GM21367 (cell line): Measurements from ENCODE around the gene ROBO3.
A peak's percentile ranks its signal among the peaks of the same experiment; 100 is the strongest.

ENCODE experiments used
- ATAC-seq: cut with Tn5 transposase; IDR thresholded peaks from one replicate; pipeline ENCODE4 v1.9.1; 2021; ENCODE audit not compliant: unreplicated experiment

Gene ROBO3

DNA sequence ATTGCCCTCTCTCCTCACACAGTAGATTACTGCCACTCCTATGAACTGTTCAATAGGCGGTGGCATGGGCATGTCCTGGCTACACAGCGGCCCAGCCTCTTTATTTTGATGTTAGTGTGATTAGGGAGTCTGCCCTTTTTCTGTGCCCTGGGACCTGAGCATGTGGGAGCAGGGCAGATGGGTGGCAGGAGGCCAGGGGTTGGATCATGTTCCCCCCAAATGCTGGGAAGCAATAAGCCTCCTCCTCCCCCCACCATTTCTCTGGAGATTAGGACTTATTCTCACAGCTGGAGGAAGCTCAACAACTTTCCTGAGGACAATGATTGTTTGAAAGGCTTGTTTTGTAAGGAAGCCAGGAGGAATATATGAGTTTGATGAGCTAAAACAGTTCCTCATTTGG, 54.7 kb downstream of the ROBO3 start:
- no peak for ATAC-seq

GRCh38 chr11:124920356-124920755, 55.1 kb downstream of the ROBO3 start:
- no peak for ATAC-seq

GRCh38 chr11:124920870-124921609, 55.8 kb downstream of the ROBO3 start:
- ATAC-seq = peak; percentile 66

DNA sequence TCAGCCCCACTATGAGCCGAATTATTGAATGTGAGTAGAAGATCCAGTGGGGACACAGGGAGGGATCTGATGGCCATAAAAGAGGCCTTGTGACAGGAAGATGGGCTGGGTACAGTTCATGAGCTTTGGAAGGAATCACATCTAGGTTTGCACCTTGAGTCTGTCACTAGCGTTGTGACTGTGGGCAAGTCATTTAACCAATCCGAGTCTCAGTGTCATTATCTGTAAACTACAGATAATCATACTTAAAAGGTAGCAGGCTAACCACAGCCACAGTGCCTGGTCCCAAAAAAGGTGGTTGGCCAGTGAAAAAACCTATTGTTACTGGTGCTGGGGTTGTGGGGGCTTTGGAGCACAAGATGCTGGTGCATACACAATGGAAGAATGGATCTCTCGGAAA, 57.6 kb downstream of the ROBO3 start:
- ATAC-seq = no peak

DNA sequence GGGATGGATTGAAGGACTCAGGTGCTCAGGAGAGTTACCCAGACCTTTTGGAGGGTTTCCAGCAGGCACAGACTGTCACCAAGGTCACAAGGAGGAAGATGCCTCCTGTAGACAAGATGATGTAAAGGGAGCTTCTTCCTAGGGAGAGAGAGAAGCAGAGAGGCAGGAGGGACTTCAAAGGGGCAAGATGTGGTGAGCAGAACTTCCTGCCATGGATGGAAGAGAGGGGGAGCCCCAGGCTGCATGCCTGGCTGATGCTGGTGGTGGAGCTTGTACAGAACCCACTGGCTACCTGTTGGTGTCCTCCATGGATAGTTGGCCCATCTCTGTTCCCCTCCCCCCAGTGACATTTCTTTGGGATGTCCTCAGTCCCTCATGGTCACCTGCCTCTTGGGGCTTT, 58.1 kb downstream of the ROBO3 start:
- no peak for ATAC-seq

DNA sequence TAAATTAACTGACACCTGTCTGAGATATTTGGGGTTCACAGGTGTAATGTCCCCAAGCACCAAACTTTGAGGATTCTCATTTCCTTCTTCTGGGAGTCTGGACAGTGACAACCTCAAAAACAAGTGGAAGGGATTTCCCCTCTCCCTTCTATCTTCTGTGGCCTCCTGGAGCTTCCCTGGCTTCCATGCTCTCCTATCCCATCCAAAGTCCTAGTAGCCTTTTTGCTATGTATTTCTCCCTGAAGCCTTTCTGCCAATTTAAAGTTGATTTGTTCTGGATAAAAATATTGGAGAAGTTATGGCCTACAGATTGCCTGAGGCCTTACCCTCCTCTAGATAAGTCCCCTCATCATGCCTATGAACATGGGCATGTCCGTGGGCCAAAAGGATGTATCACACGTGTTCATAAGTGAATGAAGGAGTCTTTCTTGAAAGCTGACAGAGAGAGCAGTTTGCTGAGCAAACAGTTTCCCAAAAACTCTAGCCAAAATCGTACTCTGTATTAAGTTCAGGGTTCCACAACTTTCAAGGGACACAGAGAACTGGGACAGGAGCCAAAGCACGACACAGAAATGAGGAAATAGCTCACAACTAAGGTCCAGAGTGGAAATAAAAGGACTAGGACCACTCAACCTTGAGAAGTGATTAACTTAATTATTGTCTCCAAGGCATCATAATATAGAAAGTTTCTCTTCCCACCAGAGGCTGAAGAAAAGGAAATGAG, 63.9 kb downstream of the ROBO3 start:
- ATAC-seq = no peak

DNA sequence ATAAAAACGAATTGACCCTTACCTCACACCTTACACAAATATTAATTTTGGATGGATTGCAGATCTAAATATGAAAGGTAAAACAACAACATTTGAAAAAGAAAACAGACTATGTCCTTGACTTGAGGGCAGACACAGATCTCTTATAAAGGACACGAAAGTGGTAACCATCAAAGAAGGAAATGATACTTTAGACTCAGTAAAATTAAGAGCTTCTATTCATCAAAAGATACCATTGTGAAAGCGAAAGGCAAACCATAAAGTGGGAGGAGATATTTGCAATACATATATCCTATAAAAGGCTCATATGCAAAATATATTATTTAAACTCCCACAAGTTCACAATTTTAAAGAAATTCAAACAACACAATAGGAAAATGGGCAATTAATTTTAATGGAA, 65.6 kb downstream of the ROBO3 start:
- ATAC-seq = peak; percentile 88
